SK-N-SH (cell line): ENCODE measurements around the gene PTPRF.

Experiments
- CHD2 ChIP-seq: fragments of 150-350 bp; IDR thresholded peaks from 2 replicates; pipeline ENCODE4 v1.6.1; 2018; ENCODE audit warnings: low read length; ENCODE audit not compliant: partially characterized antibody
- CTCF ChIP-seq: fragments of 200-600 bp; sonication (generic); IDR thresholded peaks from 2 replicates; pipeline ENCODE4 v1.6.1; 2017; ENCODE audit warnings: antibody characterized with exemption, mild to moderate bottlenecking, moderate library complexity
- ELF1 ChIP-seq: IDR thresholded peaks from 2 replicates; pipeline ENCODE4 v1.4.0; 2012
- EP300 ChIP-seq, 2 experiments: IDR thresholded peaks; 2 replicates each; pipeline versions ENCODE4 v1.4.0 to v1.6.1; 2012; ENCODE audit warnings: borderline replicate concordance in 1 of 2, low read depth in 1 of 2, low read length in 1 of 2
- EZH2phosphoT487 ChIP-seq: fragments of 200-600 bp; sonication (generic); IDR thresholded peaks from 2 replicates; pipeline ENCODE4 v1.6.1; 2017; ENCODE audit warnings: low read depth, mixed run types, mild to moderate bottlenecking, antibody characterized with exemption, moderate library complexity, borderline replicate concordance
- JUND ChIP-seq: IDR thresholded peaks from 2 replicates; pipeline ENCODE4 v1.4.0; 2012
- MXI1 ChIP-seq: IDR thresholded peaks from 2 replicates; pipeline ENCODE4 v1.6.1; 2012; ENCODE audit warnings: mild to moderate bottlenecking, low read depth, low read length, improper control_type of control experiment
- NFIC ChIP-seq: IDR thresholded peaks from 2 replicates; pipeline ENCODE4 v1.4.0; 2012; ENCODE audit warnings: borderline replicate concordance
- POLR2AphosphoS5 ChIP-seq: IDR thresholded peaks from 2 replicates; pipeline ENCODE4 v1.6.1; 2012; ENCODE audit warnings: low read depth, low read length
- RAD21 ChIP-seq: IDR thresholded peaks from 2 replicates; pipeline ENCODE4 v1.6.1; 2012; ENCODE audit warnings: mild to moderate bottlenecking, low read length
- RFX5 ChIP-seq: IDR thresholded peaks from 2 replicates; pipeline ENCODE4 v1.6.1; 2012; ENCODE audit warnings: mild to moderate bottlenecking, improper control_type of control experiment, low read length
- RXRA ChIP-seq: IDR thresholded peaks from 2 replicates; pipeline ENCODE4 v1.4.0; 2012; ENCODE audit warnings: low read depth, mild to moderate bottlenecking, borderline replicate concordance
- TEAD4 ChIP-seq: IDR thresholded peaks from 2 replicates; pipeline ENCODE4 v1.4.0; 2012; ENCODE audit warnings: mild to moderate bottlenecking, borderline replicate concordance; ENCODE audit not compliant: insufficient read depth
- USF2 ChIP-seq: fragments of 150-350 bp; IDR thresholded peaks from 2 replicates; pipeline ENCODE4 v1.6.1; 2017; ENCODE audit warnings: antibody characterized with exemption, low read length, low read depth, borderline replicate concordance

GRCh38 chr1:43668956-43669355, 138.3 kb downstream of the PTPRF start:
- TF ChIP-seq CTCF (no peak), RAD21 (no peak), NFIC (no peak), USF2 (no peak), ELF1 (no peak), RXRA (no peak), EP300 (IDR thresholded peaks at IDR 0.05; ENCODE audit: borderline replicate concordance in 1 of 2, low read depth in 1 of 2, low read length in 1 of 2) (no peak), RFX5 (no peak), TEAD4 (no peak), EZH2phosphoT487 (no peak), JUND (no peak), CHD2 (no peak), POLR2AphosphoS5 (no peak), MXI1 (no peak)
